OCI-LY7 (cell line): ENCODE data around the gene ANKRD39. TPM values are rescaled to one million over a fixed set of nuclear protein-coding genes. Genes with fewer than 3 reads are reported as not detected.

Experiments
- BruUV-seq: library from RNA; stranded (reverse); fragments of 400-500 nt; replicated peaks from 2 replicates; lab custom pipeline; 2021; lab: Mats Ljungman, UMichigan
- CTCF ChIA-PET: fragments of 300-600 bp; sonication (Branson Sonifier 250); formaldehyde crosslinking; loops from one replicate; lab custom pipeline; 2022; ENCODE audit warnings: antibody characterized with exemption; ENCODE audit not compliant: unreplicated experiment; lab: Charles Lee
- POLR2A ChIA-PET: fragments of 300-600 bp; sonication (Branson Sonifier 250); formaldehyde crosslinking; loops from one replicate; lab custom pipeline; 2022; ENCODE audit warnings: antibody characterized with exemption; lab: Charles Lee
- DNase-seq: peaks from one replicate; pipeline ENCODE4 v3.0.0-alpha.2; 2015; ENCODE audit warnings: low spot score
- H2AFZ ChIP-seq: fragments of 200-600 bp; sonication (generic), shearing (Covaris generic); 2 replicates; pipeline ENCODE4 v1.6.1; 2014; ENCODE audit warnings: mild to moderate bottlenecking, antibody characterized with exemption, low read length, moderate library complexity
- H3K27ac ChIP-seq: fragments of 200-600 bp; sonication (generic); 2 replicates; pipeline ENCODE4 v1.5.1; 2014; ENCODE audit warnings: mixed run types, low read depth, mild to moderate bottlenecking, moderate library complexity, low read length, inconsistent platforms; ENCODE audit not compliant: poor library complexity, severe bottlenecking
- H3K36me3 ChIP-seq: fragments of 200-600 bp; sonication (generic); 2 replicates; pipeline ENCODE4 v1.6.1; 2014; ENCODE audit warnings: mild to moderate bottlenecking, antibody characterized with exemption, low read length, moderate library complexity, mixed read lengths; ENCODE audit not compliant: insufficient read depth
- H3K4me1 ChIP-seq: fragments of 200-600 bp; sonication (generic); 2 replicates; pipeline ENCODE4 v1.5.1; 2014; ENCODE audit warnings: mild to moderate bottlenecking, low read length; ENCODE audit not compliant: insufficient read depth, poor library complexity, severe bottlenecking
- H3K4me2 ChIP-seq: fragments of 200-600 bp; sonication (generic); 2 replicates; pipeline ENCODE4 v1.6.1; 2014; ENCODE audit warnings: mild to moderate bottlenecking, low read length
- H3K4me3 ChIP-seq: fragments of 200-600 bp; sonication (generic); 2 replicates; pipeline ENCODE4 v1.5.1; 2014; ENCODE audit warnings: mild to moderate bottlenecking, low read depth, low read length; ENCODE audit not compliant: poor library complexity, severe bottlenecking
- H3K79me2 ChIP-seq: fragments of 200-600 bp; sonication (generic); 2 replicates; pipeline ENCODE4 v1.6.1; 2016; ENCODE audit warnings: low read depth, mild to moderate bottlenecking, low read length, moderate library complexity, mixed read lengths; ENCODE audit not compliant: insufficient read depth
- H3K9me2 ChIP-seq: fragments of 200-600 bp; sonication (generic); 2 replicates; pipeline ENCODE4 v1.6.1; 2016; ENCODE audit warnings: mild to moderate bottlenecking, low read length, mixed read lengths; ENCODE audit not compliant: insufficient read depth
- H3K9me3 ChIP-seq: fragments of 200-600 bp; sonication (generic); 2 replicates; pipeline ENCODE4 v1.6.1; 2014; ENCODE audit warnings: mild to moderate bottlenecking, mixed run types, low read length, mixed read lengths
- H4K20me1 ChIP-seq: fragments of 200-600 bp; sonication (generic); 2 replicates; pipeline ENCODE4 v1.6.1; 2014; ENCODE audit warnings: mild to moderate bottlenecking, antibody characterized with exemption, low read length, moderate library complexity, mixed read lengths; ENCODE audit not compliant: insufficient read depth
- CTCF ChIP-seq: fragments of 200-600 bp; sonication (generic); conservative IDR thresholded peaks from 2 replicates; pipeline ENCODE4 v1.5.1; 2014; ENCODE audit warnings: mild to moderate bottlenecking, antibody characterized with exemption, low read length, moderate library complexity, mixed read lengths
- EZH2phosphoT487 ChIP-seq: fragments of 200-600 bp; sonication (generic); IDR thresholded peaks from 2 replicates; pipeline ENCODE4 v1.6.1; 2018; ENCODE audit warnings: low read depth, borderline replicate concordance, mild to moderate bottlenecking, mixed run types, antibody characterized with exemption, low read length, moderate library complexity, mixed read lengths
- intact Hi-C: fragments of 100-400 bp; cut with micrococcal nuclease; formaldehyde crosslinking; loops from one replicate; pipeline ENCODE4 v1.10.0; 2022; ENCODE audit not compliant: unreplicated experiment
- total RNA-seq, 2 experiments: library from RNA; depleted of rRNA in 1 of 2; stranded (reverse); fragments of >200 nt in 1 of 2; shearing (Covaris generic) in 1 of 2; gene quantifications; 2 replicates each; pipeline ENCODE4 v1.2.3, GENCODE V29; 2014 to 2022

The ANKRD39 gene
- total RNA-seq, 2 experiments from 2014 or later, result 22.2 to 24.1 TPM

GRCh38 chr2:96869281-96869821 is 11.5 kb upstream of the ANKRD39 start:
- BruUV-seq, result no TSS peak
- CTCF ChIA-PET, result no interaction called here
- Histone ChIP-seq H3K4me3 (peak overlapping the region; percentile 61), H3K4me1 (peaks cover 14% of the 10 kb centered on the region), H3K9me2 (no peaks in the 10 kb centered on the region), H2AFZ (no peak overlapping the region), H3K27ac (no peak overlapping the region), H3K36me3 (no peaks in the 10 kb centered on the region), H3K9me3 (no peaks in the 10 kb centered on the region), H3K4me2 (peak overlapping the region; percentile 59), H3K79me2 (no peaks in the 10 kb centered on the region), H4K20me1 (no peaks in the 10 kb centered on the region)
- intact Hi-C loops, result no loop called here
- TF ChIP-seq CTCF, result 0 out of 2 replicates have a peak, but pooled peaks have one; percentile 34
- no peak for TF ChIP-seq EZH2phosphoT487
- no peak for DNase-seq
- POLR2A ChIA-PET, result no interaction called here

- H3K79me2 ChIP-seq, result no peaks in the 10 kb centered on the region
- no peaks in the 10 kb centered on the region for H3K9me3 ChIP-seq
- no peaks in the 10 kb centered on the region for H4K20me1 ChIP-seq
- no peak for DNase-seq
- H3K27ac ChIP-seq, result no peak overlapping the region
- H2AFZ ChIP-seq, result no peak overlapping the region
- intact Hi-C loops, result no loop called here
- BruUV-seq, result no TSS peak
- H3K36me3 ChIP-seq, result no peaks in the 10 kb centered on the region
- POLR2A ChIA-PET, result interaction anchor here (0.7 kb wide), 1 partner anchor 27 kb away, joined by 3 read pairs; no protein-coding TSS in a partner anchor
- peaks cover 13% of the 10 kb centered on the region for H3K4me1 ChIP-seq
- H3K4me3 ChIP-seq, result peak overlapping the region; percentile 61
- H3K4me2 ChIP-seq, result peak overlapping the region; percentile 59
- TF ChIP-seq EZH2phosphoT487, result no peak
- TF ChIP-seq CTCF, result peak; percentile 75
- CTCF ChIA-PET, result no interaction called here
- no peaks in the 10 kb centered on the region for H3K9me2 ChIP-seq
These were observed 10.9 kb upstream of the ANKRD39 start for GRCh38 chr2:96868555-96869280.
